Hepatocyte (in vitro differentiated cells): ENCODE measurements around the gene MEG3. TPM values are rescaled to one million over a fixed set of nuclear protein-coding genes. Genes with fewer than 3 reads are reported as not detected.

Experiments used
- DNase-seq: peaks from one replicate; pipeline ENCODE4 v3.0.0-alpha.2; 2016; ENCODE audit warnings: low spot score
- H2AFZ ChIP-seq: fragments of 200-600 bp; sonication (generic); 2 replicates; pipeline ENCODE4 v1.6.0; 2016; ENCODE audit warnings: antibody characterized with exemption, mild to moderate bottlenecking
- H3K27ac ChIP-seq: fragments of 200-600 bp; sonication (generic); 2 replicates; pipeline ENCODE4 v1.5.1; 2016; ENCODE audit warnings: mild to moderate bottlenecking
- H3K27me3 ChIP-seq: fragments of 200-600 bp; sonication (generic); 2 replicates; pipeline ENCODE4 v1.6.1; 2016
- H3K36me3 ChIP-seq: fragments of 200-600 bp; sonication (generic); replicated peaks from 2 replicates; pipeline ENCODE4 v1.5.1; 2016; ENCODE audit warnings: low read depth; ENCODE audit not compliant: insufficient read depth
- H3K4me1 ChIP-seq: fragments of 200-600 bp; sonication (generic); 2 replicates; pipeline ENCODE4 v1.5.1; 2016; ENCODE audit warnings: mild to moderate bottlenecking, moderate library complexity; ENCODE audit not compliant: insufficient read depth
- H3K4me2 ChIP-seq: fragments of 200-600 bp; sonication (generic); 2 replicates; pipeline ENCODE4 v1.6.0; 2016
- H3K4me3 ChIP-seq: fragments of 200-600 bp; sonication (generic); 2 replicates; pipeline ENCODE4 v1.5.1; 2016; ENCODE audit warnings: mild to moderate bottlenecking
- H3K79me2 ChIP-seq: fragments of 200-600 bp; sonication (generic); 2 replicates; pipeline ENCODE4 v1.6.0; 2017; ENCODE audit warnings: mild to moderate bottlenecking
- H3K9me2 ChIP-seq: fragments of 200-600 bp; sonication (generic); replicated peaks from 2 replicates; pipeline ENCODE4 v1.6.0; 2017; ENCODE audit warnings: mild to moderate bottlenecking; ENCODE audit not compliant: insufficient read depth
- H3K9me3 ChIP-seq: fragments of 200-600 bp; sonication (generic); 2 replicates; pipeline ENCODE4 v1.5.1; 2016; ENCODE audit warnings: low read depth, mild to moderate bottlenecking
- H4K20me1 ChIP-seq: fragments of 200-600 bp; sonication (generic); 2 replicates; pipeline ENCODE4 v1.6.0; 2016; ENCODE audit warnings: mild to moderate bottlenecking; ENCODE audit not compliant: insufficient read depth, poor library complexity, severe bottlenecking
- EZH2 ChIP-seq: fragments of 200-600 bp; sonication (generic); IDR thresholded peaks from 2 replicates; pipeline ENCODE4 v1.6.1; 2016; ENCODE audit warnings: antibody characterized with exemption, mild to moderate bottlenecking, borderline replicate concordance
- EZH2phosphoT487 ChIP-seq: fragments of 200-600 bp; sonication (generic); IDR thresholded peaks from one replicate; pipeline ENCODE4 v1.6.1; 2018; ENCODE audit warnings: antibody characterized with exemption, mild to moderate bottlenecking, low read depth, moderate library complexity; ENCODE audit not compliant: unreplicated experiment, severe bottlenecking
- WGBS: methylation state at CpG from one replicate; pipeline ENCODE4 v1.1.6; 2016; ENCODE audit warnings: low lambda C conversion rate; ENCODE audit errors: missing lambda C conversion rate; 5-methylcytosine and 5-hydroxymethylcytosine counted together
- polyA plus RNA-seq: library from polyadenylated mRNA; unstranded; fragments of >200 nt; fragmentation: Nextera tagmentation; extraction: Ambion mirVana; gene quantifications from 2 replicates; pipeline ENCODE4 v1.2.1, GENCODE V29; 2016
- total RNA-seq: library from RNA; depleted of rRNA; stranded (reverse); fragments of >200 nt; gene quantifications from 2 replicates; pipeline ENCODE4 v1.2.3, GENCODE V29; 2014
- TF ChIP-seq, protein P1 (sequence below): fragments of 200-600 bp; sonication (generic); IDR thresholded peaks from 2 replicates; pipeline ENCODE4 v1.5.1; 2016; ENCODE audit warnings: antibody characterized with exemption, mild to moderate bottlenecking; ENCODE audit not compliant: poor library complexity

The MEG3 gene
- total and polyA plus RNA-seq, 2 experiments from 2014 or later: not detected

DNA sequence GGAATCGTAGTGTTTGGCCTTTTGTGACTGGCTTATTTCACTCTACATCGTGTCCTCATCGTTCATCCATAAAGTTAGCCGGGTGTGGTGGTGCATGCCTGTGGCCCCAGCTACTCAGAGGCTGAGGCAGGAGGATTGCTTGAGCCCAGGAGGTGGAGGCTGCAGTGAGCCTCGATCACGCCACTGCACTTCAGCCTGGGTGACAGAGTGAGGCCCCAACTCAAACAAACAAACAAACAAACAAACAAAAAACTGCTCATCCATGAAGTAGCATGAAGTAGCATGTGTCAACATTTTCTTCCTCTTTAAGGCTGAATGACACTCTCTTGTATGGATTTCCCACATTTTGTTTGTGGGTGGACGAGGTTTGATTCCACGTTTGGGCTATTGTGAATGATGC lies 44.0 kb upstream of the MEG3 start:
- 95% methylated on average over 8 of the region's 8 CpGs for WGBS
- Histone ChIP-seq H3K9me2 (no peaks in the 10 kb centered on the region), H3K79me2 (no peaks in the 10 kb centered on the region), H3K4me1 (peaks cover 7% of the 10 kb centered on the region), H3K36me3 (no peaks in the 10 kb centered on the region), H3K4me3 (no peak overlapping the region), H3K27me3 (no peaks in the 10 kb centered on the region), H4K20me1 (no peaks in the 10 kb centered on the region), H2AFZ (no peak overlapping the region), H3K4me2 (no peak overlapping the region), H3K9me3 (no peaks in the 10 kb centered on the region), H3K27ac (no peak overlapping the region)
- TF ChIP-seq, protein P1, sequence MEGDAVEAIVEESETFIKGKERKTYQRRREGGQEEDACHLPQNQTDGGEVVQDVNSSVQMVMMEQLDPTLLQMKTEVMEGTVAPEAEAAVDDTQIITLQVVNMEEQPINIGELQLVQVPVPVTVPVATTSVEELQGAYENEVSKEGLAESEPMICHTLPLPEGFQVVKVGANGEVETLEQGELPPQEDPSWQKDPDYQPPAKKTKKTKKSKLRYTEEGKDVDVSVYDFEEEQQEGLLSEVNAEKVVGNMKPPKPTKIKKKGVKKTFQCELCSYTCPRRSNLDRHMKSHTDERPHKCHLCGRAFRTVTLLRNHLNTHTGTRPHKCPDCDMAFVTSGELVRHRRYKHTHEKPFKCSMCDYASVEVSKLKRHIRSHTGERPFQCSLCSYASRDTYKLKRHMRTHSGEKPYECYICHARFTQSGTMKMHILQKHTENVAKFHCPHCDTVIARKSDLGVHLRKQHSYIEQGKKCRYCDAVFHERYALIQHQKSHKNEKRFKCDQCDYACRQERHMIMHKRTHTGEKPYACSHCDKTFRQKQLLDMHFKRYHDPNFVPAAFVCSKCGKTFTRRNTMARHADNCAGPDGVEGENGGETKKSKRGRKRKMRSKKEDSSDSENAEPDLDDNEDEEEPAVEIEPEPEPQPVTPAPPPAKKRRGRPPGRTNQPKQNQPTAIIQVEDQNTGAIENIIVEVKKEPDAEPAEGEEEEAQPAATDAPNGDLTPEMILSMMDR: no peak
- TF ChIP-seq EZH2phosphoT487 (no peak), EZH2 (no peak)
- no peak for DNase-seq

DNA sequence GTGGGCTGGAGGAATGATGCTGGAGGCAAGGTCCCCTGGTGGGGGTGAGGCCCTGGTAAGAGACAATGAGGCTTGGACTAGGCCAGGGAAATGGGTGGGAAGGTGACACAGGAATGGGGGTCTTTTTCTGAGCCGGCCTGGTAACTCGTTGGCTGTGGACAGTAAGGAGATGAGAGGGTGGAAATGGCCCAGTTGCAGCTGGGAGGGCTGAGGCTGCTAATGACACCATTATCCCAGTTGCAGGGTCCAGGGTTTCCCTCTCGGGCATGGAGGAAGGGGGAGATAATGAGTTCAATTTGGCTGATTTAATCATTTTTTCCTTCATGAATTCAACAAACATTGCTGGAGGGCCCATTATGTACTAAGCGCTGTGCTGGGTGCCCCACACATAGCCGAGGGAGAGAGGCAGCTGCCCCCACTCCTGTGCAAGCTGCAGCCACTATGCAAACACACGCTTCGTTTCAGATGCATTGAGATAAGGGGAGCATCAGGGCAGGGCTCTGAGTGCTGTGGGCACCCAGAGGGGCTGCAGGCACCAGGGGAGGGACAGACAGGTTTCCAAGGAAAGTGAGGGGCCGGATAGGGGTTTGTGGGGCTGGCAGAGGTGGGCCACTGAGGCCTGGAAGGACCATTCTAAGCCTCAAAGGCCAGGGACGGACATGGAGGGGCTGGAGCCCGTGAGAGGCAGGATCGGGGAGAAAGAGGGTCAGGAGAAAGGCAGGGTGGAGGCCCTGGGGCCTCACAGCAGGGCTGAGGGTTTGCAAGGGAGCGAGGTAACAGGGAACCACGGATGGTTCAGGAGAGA lies 43.2 kb upstream of the MEG3 start:
- Histone ChIP-seq H3K27ac (no peak overlapping the region), H3K9me3 (no peaks in the 10 kb centered on the region), H3K4me3 (no peak overlapping the region), H3K4me2 (no peak overlapping the region), H3K79me2 (no peaks in the 10 kb centered on the region), H2AFZ (no peak overlapping the region), H3K36me3 (no peaks in the 10 kb centered on the region), H3K9me2 (no peaks in the 10 kb centered on the region), H3K4me1 (peaks cover 6% of the 10 kb centered on the region), H4K20me1 (no peaks in the 10 kb centered on the region), H3K27me3 (no peaks in the 10 kb centered on the region)
- TF ChIP-seq EZH2phosphoT487 (no peak), EZH2 (no peak)
- TF ChIP-seq, protein P1: no peak
- no peak for DNase-seq
- WGBS: 71% methylated on average over 13 of the region's 13 CpGs

DNA sequence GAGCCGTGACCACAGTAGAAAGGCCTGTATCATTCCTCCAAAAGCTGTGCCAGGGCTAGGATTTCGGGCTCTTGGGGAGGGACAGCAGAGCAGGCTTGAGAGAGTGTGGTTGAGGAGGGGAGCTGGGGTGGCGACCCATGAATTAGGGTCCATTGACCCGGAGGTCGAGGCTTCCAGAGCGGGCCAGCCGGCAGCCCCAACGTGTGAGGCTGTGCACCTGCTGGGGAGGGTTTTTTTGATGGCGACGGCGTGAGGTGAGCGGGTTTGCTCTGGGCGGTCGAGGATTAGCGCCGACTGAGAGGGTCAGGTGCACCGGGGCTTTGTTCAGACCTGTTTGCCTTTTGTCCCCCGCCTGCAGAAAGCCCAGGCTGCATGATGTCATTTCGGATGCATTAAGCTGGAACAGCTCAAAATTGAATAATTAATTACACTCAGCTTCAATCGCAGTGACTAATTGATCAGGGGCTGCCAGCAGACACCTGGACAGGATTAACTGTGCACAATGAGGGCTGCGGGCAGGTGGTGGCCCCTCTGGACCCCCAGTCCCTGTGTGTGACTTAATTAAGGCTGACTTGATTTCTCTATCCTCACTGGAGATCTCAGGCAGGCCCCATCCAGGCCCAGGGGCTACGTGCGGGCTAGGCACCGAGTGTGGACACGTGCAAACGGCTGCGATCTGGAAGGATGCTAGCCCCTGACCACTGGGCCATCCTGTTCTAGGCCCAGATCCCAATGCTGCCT lies 42.1 kb upstream of the MEG3 start:
- no peak overlapping the region for H3K4me2 ChIP-seq
- H3K9me3 ChIP-seq: no peaks in the 10 kb centered on the region
- H4K20me1 ChIP-seq: no peaks in the 10 kb centered on the region
- H3K9me2 ChIP-seq: no peaks in the 10 kb centered on the region
- no peaks in the 10 kb centered on the region for H3K79me2 ChIP-seq
- H3K27ac ChIP-seq: no peak overlapping the region
- H3K4me3 ChIP-seq: no peak overlapping the region
- TF ChIP-seq EZH2 (no peak), EZH2phosphoT487 (no peak)
- TF ChIP-seq, protein P1: no peak
- no peak overlapping the region for H2AFZ ChIP-seq
- peaks cover 9% of the 10 kb centered on the region for H3K4me1 ChIP-seq
- DNase-seq: no peak
- no peaks in the 10 kb centered on the region for H3K36me3 ChIP-seq
- 91% methylated on average over 26 of the region's 27 CpGs for WGBS
- no peaks in the 10 kb centered on the region for H3K27me3 ChIP-seq
